ENCODE data around the gene WDFY2.
A peak's percentile ranks its signal among the peaks of the same experiment; 100 is the strongest.

The WDFY2 gene

GRCh38 chr13:51802631-51803418, 218.6 kb downstream of the WDFY2 start:
- no peak for TF ChIP-seq CTCF (IDR thresholded peaks at IDR 0.05; ENCODE audit: borderline replicate concordance, insufficient read depth, low read depth, low read length)
- peak overlapping the region; percentile 76 for H3K4me3 ChIP-seq (ENCODE audit: low read depth, low read length)

GRCh38 chr13:51803422-51804294, 219.4 kb downstream of the WDFY2 start, which contains the start of gene DHRS12:
TSS of gene DHRS12 (minus strand) at chr13:51804163. CDS start at chr13:51799659, 4,504 bp downstream.
- 0 out of 2 replicates have a peak, but pooled peaks have one; percentile 5 for TF ChIP-seq CTCF (IDR thresholded peaks at IDR 0.05; ENCODE audit: borderline replicate concordance, insufficient read depth, low read depth, low read length)
- H3K4me3 ChIP-seq (ENCODE audit: low read depth, low read length) = peak within 1 kb of the TSS; percentile 76

GRCh38 chr13:51804295-51805172, 220.3 kb downstream of the WDFY2 start:
- no peak for TF ChIP-seq CTCF (IDR thresholded peaks at IDR 0.05; ENCODE audit: borderline replicate concordance, insufficient read depth, low read depth, low read length)
- peak overlapping the region; percentile 76 for H3K4me3 ChIP-seq (ENCODE audit: low read depth, low read length)

- TF ChIP-seq CTCF (IDR thresholded peaks at IDR 0.05; ENCODE audit: borderline replicate concordance, insufficient read depth, low read depth, low read length) = no peak
- H3K4me3 ChIP-seq (ENCODE audit: low read depth, low read length) = no peak overlapping the region
These were observed 221.1 kb downstream of the WDFY2 start for GRCh38 chr13:51805313-51805712.

- no peak for TF ChIP-seq CTCF (IDR thresholded peaks at IDR 0.05; ENCODE audit: borderline replicate concordance, insufficient read depth, low read depth, low read length)
- H3K4me3 ChIP-seq (ENCODE audit: low read depth, low read length) = no peak overlapping the region
These were observed 221.7 kb downstream of the WDFY2 start for GRCh38 chr13:51805925-51806324.

GRCh38 chr13:51806566-51806965, 222.3 kb downstream of the WDFY2 start:
- TF ChIP-seq CTCF (IDR thresholded peaks at IDR 0.05; ENCODE audit: borderline replicate concordance, insufficient read depth, low read depth, low read length) = no peak
- H3K4me3 ChIP-seq (ENCODE audit: low read depth, low read length) = no peak overlapping the region

All from GM12875 (cell line).